GM12874 (cell line): Measurements from ENCODE around the gene PRKD1.

Source experiments
- CTCF ChIP-seq: IDR thresholded peaks from 2 replicates; pipeline ENCODE4 v1.5.1; 2011; ENCODE audit warnings: low read depth, mild to moderate bottlenecking, control low read depth, low read length, moderate library complexity; ENCODE audit not compliant: insufficient read depth

Gene PRKD1

GRCh38 chr14:29652571-29652970, 275.1 kb downstream of the PRKD1 start:
- TF ChIP-seq CTCF, result no peak

GRCh38 chr14:29650554-29651269, 276.9 kb downstream of the PRKD1 start:
- no peak for TF ChIP-seq CTCF

- TF ChIP-seq CTCF, result no peak
Measured at GRCh38 chr14:29649170-29649569, 278.5 kb downstream of the PRKD1 start.

- TF ChIP-seq CTCF, result no peak
Measured at GRCh38 chr14:29648045-29648444, 279.6 kb downstream of the PRKD1 start.

- no peak for TF ChIP-seq CTCF
Measured at GRCh38 chr14:29645117-29645516, 282.5 kb downstream of the PRKD1 start.

- no peak for TF ChIP-seq CTCF
Measured at GRCh38 chr14:29643433-29644211, 284.0 kb downstream of the PRKD1 start.

GRCh38 chr14:29637411-29637810, 290.2 kb downstream of the PRKD1 start:
- no peak for TF ChIP-seq CTCF
